COR-L47 (cell line): ENCODE data around the gene TPGS1.

ENCODE experiments used
- DNase-seq: peaks from one replicate; lab custom pipeline; 2025; lab: John Stamatoyannopoulos, UW

Gene TPGS1

GRCh38 chr19:518598-519231 lies 11.4 kb downstream of the TPGS1 start:
- DNase-seq: no peak

GRCh38 chr19:519449-519865 lies 12.2 kb downstream of the TPGS1 start:
- DNase-seq: no peak

- DNase-seq: no peak
These were observed 15.4 kb downstream of the TPGS1 start for GRCh38 chr19:522726-523125.

GRCh38 chr19:524062-524674 lies 16.9 kb downstream of the TPGS1 start:
- peak; percentile 17 for DNase-seq

- no peak for DNase-seq
These were observed 17.7 kb downstream of the TPGS1 start for GRCh38 chr19:525029-525428.

GRCh38 chr19:525857-526419 lies 18.6 kb downstream of the TPGS1 start:
- no peak for DNase-seq

- no peak for DNase-seq
These were observed 23.1 kb downstream of the TPGS1 start for GRCh38 chr19:530134-531008.

GRCh38 chr19:531009-531752 lies 23.9 kb downstream of the TPGS1 start:
- peak; percentile 77 for DNase-seq

GRCh38 chr19:531753-532560 lies 24.7 kb downstream of the TPGS1 start, which contains the start of gene CDC34:
Gene CDC34, plus strand, starts transcription at chr19:531760. Its CDS starts 172 bp downstream, at chr19:531932.
- no peak for DNase-seq

- DNase-seq: peak; percentile 53
These were observed 25.5 kb downstream of the TPGS1 start for GRCh38 chr19:532561-533363.

GRCh38 chr19:533364-534058 lies 26.2 kb downstream of the TPGS1 start:
- no peak for DNase-seq

- no peak for DNase-seq
These were observed 26.8 kb downstream of the TPGS1 start for GRCh38 chr19:534088-534487.

GRCh38 chr19:535017-535835 lies 27.9 kb downstream of the TPGS1 start:
- no peak for DNase-seq

GRCh38 chr19:536031-536880 lies 29.0 kb downstream of the TPGS1 start:
- no peak for DNase-seq

- DNase-seq: no peak
These were observed 29.6 kb downstream of the TPGS1 start for GRCh38 chr19:536881-537404.

GRCh38 chr19:538641-539428 lies 31.5 kb downstream of the TPGS1 start:
- DNase-seq: no peak
